Lower leg skin (tissue), 4 donors: ENCODE data around the gene PITPNC1. TPM values are rescaled to one million over a fixed set of nuclear protein-coding genes. Genes with fewer than 3 reads are reported as not detected.
A peak's percentile ranks its signal among the peaks of the same experiment; 100 is the strongest.
"Not testable (repeated sequence)": the region's sequence is repeated elsewhere in the genome, so short reads cannot be mapped to it uniquely, and the experiment has no call there.

ENCODE experiments used
- DNase-seq, 2 donors: peaks; one replicate each; pipeline ENCODE4 v3.0.0-alpha.2; 2019; ENCODE audit warnings: low spot score in 2 of 2
- H3K4me3 ChIP-seq: fragments of 200-600 bp; sonication (generic); 2 replicates; pipeline ENCODE4 v1.5.1; 2017; ENCODE audit warnings: mild to moderate bottlenecking, low read depth; ENCODE audit not compliant: poor library complexity, severe bottlenecking
- POLR2A ChIP-seq, 2 donors: fragments of 450-650 bp; IDR thresholded peaks; one replicate each; pipeline ENCODE4 v1.6.1; 2016 to 2017; ENCODE audit warnings: antibody characterized with exemption in 2 of 2, mild to moderate bottlenecking in 1 of 2, moderate library complexity in 1 of 2
- WGBS, 2 donors: methylation state at CpG; one replicate each; pipeline ENCODE4 v1.1.5; 2018; 5-methylcytosine and 5-hydroxymethylcytosine counted together
- intact Hi-C: fragments of 100-400 bp; cut with DNase I; formaldehyde crosslinking; loops from one replicate; pipeline ENCODE4 v1.15.0; 2023; ENCODE audit warnings: low total_unique reads
- total RNA-seq, 4 donors: library from RNA; depleted of rRNA; stranded (reverse); fragments of >200 nt; gene quantifications; one replicate each; pipeline ENCODE4 v1.1.0, GENCODE V29; 2016
- TF ChIP-seq, protein P1 (sequence below), 3 donors: fragments of 450-650 bp; IDR thresholded peaks; one replicate each; pipeline ENCODE4 v1.5.1; 2016; ENCODE audit warnings: antibody characterized with exemption in 3 of 3, mild to moderate bottlenecking in 3 of 3, moderate library complexity in 2 of 3

Gene PITPNC1
- total RNA-seq, 4 donors from 2014 or later, result 1.7 to 8.2 (median 4.6) TPM

DNA sequence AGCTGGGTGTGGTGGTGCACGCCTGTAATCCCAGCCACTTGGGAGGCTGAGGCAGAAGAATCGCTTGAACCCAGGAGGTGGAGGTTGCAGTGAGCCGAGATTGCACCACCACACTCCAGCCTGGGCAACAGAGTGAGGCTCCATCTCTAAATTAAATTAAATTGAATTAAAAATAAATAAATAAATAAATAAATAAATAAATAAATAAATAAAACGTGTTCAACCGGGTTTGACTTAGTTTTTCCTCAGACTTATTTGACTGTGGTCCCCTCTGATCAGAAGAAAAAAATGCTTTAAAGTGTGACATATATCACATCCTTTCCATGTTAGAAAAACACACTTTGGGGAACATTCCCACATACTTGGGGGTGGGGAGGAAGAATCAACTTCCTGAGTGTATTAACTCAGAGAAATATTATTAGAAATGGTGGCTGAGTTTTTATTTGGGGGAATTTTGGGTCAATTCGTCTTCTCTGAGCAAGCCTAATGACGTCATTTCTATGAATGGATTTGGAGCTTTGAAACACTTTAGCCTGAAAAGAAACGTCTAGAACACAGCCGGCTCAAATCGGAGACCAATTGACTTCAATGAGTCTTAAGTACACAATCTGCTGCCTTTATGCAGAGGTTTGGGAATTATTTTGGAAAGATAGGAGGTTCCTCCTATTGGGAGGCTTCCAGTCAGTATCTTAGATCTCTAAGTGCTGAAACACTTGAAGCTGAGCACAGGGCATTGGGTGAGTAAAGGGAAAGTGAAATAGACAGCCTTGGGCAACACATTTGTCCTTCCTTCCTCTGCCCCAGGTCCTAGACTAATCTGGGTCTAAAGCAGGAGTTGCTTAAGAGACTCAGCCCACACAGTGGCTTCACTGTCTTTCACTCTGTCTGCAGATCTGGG lies 132.6 kb downstream of the PITPNC1 start:
- DNase-seq, result no peak
- WGBS, 2 donors, result 67 to 71% methylated on average over 10 of the region's 10 CpGs
- H3K4me3 ChIP-seq, result no peak overlapping the region
- TF ChIP-seq POLR2A (IDR thresholded peaks at IDR 0.05), result no peak
- TF ChIP-seq, protein P1, sequence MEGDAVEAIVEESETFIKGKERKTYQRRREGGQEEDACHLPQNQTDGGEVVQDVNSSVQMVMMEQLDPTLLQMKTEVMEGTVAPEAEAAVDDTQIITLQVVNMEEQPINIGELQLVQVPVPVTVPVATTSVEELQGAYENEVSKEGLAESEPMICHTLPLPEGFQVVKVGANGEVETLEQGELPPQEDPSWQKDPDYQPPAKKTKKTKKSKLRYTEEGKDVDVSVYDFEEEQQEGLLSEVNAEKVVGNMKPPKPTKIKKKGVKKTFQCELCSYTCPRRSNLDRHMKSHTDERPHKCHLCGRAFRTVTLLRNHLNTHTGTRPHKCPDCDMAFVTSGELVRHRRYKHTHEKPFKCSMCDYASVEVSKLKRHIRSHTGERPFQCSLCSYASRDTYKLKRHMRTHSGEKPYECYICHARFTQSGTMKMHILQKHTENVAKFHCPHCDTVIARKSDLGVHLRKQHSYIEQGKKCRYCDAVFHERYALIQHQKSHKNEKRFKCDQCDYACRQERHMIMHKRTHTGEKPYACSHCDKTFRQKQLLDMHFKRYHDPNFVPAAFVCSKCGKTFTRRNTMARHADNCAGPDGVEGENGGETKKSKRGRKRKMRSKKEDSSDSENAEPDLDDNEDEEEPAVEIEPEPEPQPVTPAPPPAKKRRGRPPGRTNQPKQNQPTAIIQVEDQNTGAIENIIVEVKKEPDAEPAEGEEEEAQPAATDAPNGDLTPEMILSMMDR (IDR thresholded peaks at IDR 0.05), result no peak
- intact Hi-C loops, result no loop called here

DNA sequence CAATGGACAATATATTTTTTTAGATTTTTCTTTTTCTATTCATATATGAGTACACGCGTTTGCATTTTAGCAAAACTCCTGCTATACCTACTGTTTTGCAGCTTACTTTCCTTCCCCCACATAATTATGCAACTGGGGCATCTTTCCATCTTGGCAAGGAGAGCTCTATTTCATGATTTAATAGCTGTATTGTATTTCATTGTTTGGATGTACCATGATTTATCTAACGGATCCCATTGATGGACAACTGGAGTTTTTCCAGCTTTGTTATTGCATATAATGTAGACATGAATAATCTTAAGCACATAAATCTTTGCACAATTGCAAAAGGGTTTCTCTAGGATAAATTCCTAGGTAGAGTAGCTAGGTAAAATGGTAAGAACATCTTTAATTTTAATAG lies 133.9 kb downstream of the PITPNC1 start:
- 73 to 74% methylated on average over 3 of the region's 3 CpGs for WGBS, 2 donors
- TF ChIP-seq, protein P1 (IDR thresholded peaks at IDR 0.05), result no peak
- TF ChIP-seq POLR2A (IDR thresholded peaks at IDR 0.05), result no peak
- intact Hi-C loops, result no loop called here
- no peak overlapping the region for H3K4me3 ChIP-seq
- DNase-seq, result no peak

DNA sequence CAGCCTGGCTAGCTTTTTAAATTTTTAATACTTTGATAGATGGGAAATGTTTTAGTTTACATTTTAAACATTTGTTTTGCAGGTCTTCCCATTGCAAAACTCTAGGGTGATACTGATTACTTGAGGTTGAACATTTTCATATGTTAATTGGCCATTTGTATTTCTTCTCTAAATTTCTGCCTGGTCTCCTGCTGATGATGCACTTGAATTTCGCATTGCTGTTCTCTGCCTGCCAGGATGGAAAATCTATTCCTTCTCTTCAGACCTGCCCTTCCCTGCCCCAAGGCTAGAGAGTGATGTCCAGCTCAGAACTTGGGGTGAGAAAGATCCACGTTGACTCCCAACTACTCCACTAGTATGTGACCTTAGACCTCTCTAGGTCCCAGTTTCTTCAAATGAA lies 134.7 kb downstream of the PITPNC1 start:
- DNase-seq, result peak in 1 of 2 donors; percentile 31
- no peak for TF ChIP-seq POLR2A (IDR thresholded peaks at IDR 0.05)
- TF ChIP-seq, protein P1 (IDR thresholded peaks at IDR 0.05), result no peak
- WGBS, 2 donors, result 95 to 96% methylated on average over 2 of the region's 2 CpGs
- no peak overlapping the region for H3K4me3 ChIP-seq
- intact Hi-C loops, result no loop called here

DNA sequence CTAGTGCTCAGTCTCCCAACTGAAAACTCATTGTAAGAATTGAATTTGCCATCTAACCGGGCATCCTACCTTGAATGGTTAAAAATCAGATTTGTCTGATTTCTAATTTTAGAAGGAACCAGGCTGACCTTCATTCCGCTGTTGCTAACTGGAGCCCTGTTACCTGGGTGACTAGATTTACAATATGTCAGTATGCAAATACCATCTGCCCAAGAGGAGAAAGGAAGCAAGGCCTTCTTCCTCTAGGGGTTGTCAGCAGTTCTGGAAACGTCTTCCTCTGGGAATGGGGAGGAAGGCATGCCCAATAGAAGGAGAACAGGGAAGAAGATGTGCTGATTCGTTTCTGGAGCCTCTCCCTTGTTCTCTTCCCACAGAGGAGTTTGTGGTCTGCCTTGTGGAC lies 137.9 kb downstream of the PITPNC1 start:
- no peak for DNase-seq
- intact Hi-C loops, result no loop called here
- no peak overlapping the region for H3K4me3 ChIP-seq
- WGBS, 2 donors, result 51 to 55% methylated on average over 4 of the region's 4 CpGs
- TF ChIP-seq, protein P1 (IDR thresholded peaks at IDR 0.05), result no peak
- no peak for TF ChIP-seq POLR2A (IDR thresholded peaks at IDR 0.05)

DNA sequence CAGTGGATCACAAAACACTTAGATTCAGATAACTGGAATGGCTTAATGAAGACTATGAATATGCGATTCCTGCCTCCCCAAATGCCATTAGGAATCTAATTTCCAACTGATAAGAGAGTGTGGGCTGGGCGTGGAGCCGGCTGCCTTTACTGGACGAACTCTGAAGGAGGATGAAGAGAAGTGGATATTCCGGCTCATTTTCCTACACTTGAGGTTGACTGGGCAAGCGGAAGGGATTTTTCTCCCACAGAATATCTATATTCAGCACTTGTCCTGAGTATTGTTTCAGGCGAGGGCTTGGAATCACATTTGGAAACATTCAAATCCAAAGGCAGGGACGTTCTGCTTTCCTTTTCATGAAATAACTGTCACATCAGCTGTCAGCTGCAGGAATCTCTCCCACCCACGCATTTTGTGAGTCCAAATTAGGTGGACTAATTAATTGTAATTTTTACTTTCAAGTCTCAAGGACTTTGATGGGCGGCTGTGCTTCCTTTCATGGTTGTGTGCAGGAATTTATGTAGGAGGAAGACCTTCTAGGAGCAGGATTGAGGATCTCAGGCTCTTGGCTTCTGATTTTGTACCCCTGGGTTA lies 138.5 kb downstream of the PITPNC1 start:
- DNase-seq, result peak in 1 of 2 donors; percentile 68
- TF ChIP-seq POLR2A (IDR thresholded peaks at IDR 0.05), result no peak
- TF ChIP-seq, protein P1 (IDR thresholded peaks at IDR 0.05), result no peak
- intact Hi-C loops, result no loop called here
- WGBS, 2 donors, result 63 to 68% methylated on average over 10 of the region's 10 CpGs
- H3K4me3 ChIP-seq, result no peak overlapping the region

DNA sequence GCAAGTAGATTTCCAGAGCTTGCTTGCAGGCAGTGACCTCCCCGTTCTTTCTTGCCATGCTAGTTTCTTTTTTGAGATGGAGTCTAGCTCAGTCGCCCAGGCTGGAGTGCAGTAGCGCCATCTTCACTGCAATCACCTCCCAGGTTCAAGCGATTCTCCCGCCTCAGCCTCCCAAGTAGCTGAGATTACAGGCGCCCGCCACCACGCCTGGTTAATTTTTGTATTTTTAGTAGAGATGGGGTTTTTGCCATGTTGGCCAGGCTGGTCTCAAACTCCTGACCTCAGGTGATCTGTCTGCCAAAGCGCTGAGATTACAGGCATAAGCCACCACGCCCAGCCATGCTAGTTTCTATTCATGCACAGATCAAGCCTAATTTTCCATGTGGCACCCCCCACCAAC lies 139.5 kb downstream of the PITPNC1 start:
- intact Hi-C loops, H3K4me3 ChIP-seq: not testable (repeated sequence)
- 95 to 98% methylated on average over 10 of the region's 10 CpGs for WGBS, 2 donors
- DNase-seq, result peak in 1 of 2 donors; percentile 58
